ENCODE results near the gene ADCY4.
"Not testable (repeated sequence)": the region's sequence is repeated elsewhere in the genome, so short reads cannot be mapped to it uniquely, and the experiment has no call there.

ADCY4 gene

DNA sequence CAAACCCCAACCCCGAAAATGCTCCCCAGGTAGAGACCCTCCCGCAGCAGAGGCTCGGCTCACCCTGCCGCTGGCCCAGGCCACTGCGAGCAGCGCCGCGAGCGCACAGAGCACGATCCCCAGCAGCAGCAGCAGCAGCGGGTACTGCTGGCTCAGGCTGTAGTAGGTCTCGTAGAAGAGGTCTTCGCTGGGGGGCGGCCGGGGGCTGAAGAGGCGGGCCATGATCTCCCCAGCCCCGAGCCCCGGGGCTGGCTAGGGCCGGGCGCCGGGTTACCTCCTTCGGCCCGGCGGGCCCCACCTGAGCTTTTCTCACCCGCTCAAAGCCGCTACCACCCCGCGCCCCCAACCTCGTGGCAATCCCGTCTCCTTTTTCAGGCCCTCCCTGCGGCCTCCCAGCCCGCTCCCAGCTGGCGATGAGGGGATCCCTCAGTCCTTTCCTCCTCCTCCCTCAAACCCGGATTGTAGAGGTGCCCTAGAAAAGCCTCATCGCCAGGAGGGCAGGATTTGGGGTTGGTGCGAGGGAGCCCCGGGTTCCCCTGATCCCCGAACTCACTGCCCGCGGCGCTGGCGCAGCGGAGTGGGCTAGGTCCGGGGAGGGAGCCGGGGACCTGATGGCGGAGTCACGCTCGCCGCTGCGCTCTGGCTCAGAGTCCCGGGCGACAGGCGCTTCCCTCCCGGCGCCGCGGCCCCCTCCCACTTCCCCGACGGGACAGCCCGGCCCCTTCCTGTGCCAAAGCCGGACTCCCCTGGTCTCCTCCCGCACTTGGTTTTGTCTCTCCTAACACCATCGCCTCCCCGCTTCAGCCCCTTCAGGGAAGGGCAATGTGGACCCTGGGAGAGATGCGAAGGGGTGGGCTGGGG, at the start of gene ADCY4:
ADCY4 (minus strand) TSS at position 641 of the 861 bp plus-strand sequence; CDS start at position 222, 419 bp downstream.
- no peak for DNase-seq (ENCODE audit: low spot score)

DNA sequence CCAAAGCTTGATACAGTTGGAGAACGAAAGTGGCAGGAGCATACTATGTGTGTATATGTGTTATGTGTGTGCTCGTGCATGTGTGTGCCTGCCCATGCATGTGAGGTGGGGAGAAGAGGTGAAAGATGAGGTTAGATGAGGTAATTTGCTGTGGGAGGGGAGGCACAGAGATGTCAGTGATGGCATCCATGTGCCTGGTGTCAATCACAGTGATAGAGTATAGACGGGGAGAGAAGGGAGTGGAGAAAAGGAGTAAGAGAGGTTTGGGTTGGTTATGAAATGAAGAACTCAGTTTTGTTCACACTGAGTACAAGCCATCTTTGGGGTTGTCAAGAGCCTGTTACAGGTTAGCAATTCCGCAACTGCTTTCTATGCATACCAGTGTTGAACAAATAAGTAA, 49.3 kb upstream of the ADCY4 start:
- no peak for DNase-seq (ENCODE audit: low spot score)

DNA sequence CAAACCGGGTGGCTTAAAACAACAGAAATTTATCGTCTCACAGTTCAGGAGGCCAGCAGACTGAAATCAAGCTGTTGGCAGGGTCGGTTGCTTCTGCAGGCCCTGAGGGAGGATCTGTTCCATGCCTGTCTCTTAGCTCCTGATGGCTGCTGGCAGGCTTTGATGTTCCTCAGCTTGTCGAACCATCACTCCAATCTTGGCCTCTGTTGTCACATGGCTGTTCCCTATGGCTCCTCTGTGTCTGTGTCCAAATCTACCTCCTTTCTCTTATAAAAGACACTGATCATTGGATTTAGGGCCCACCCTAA, 47.1 kb upstream of the ADCY4 start:
- DNase-seq (ENCODE audit: low spot score), result no peak

DNA sequence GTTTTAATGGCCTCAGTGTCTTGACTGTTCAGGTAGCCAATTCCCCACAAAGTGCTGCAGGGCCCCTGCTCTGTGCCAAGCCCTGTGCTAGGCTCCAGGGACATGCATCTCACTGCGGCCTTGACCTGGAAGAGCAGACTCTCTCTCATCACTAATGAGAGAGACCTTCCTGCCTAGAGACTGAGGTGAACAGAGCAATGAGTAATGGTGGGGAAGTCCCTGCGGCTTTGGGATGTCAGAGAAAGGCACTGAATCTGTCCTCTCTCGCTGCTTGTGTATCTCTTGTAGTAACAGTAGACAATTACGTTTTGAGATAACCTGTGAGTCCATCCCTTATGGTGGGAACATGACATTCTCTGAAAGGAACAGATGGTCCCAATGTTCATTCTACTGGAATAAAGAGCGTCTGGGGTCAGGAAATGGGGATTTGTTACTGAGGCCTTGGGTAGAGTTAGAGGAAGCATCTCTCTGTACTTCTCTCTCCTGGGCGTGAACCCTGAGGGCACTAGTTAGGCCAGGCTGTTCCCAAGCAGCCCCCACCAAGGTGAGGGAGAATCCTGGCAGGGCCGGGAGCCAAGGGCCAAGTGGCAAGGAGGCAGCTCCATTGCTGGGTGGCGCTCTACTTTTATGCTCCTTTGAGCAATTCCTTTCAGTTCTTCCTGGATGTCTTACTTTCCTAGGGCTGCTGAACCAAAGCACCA, 46.6 kb upstream of the ADCY4 start:
- DNase-seq (ENCODE audit: low spot score), result no peak

- no peak for DNase-seq (ENCODE audit: low spot score)
Observed at GRCh38 chr14:24379907-24380730, 45.2 kb upstream of the ADCY4 start.

GRCh38 chr14:24378981-24379906, 44.4 kb upstream of the ADCY4 start:
- DNase-seq (ENCODE audit: low spot score), result no peak

GRCh38 chr14:24378327-24378726, 43.5 kb upstream of the ADCY4 start:
- no peak for DNase-seq (ENCODE audit: low spot score)

DNA sequence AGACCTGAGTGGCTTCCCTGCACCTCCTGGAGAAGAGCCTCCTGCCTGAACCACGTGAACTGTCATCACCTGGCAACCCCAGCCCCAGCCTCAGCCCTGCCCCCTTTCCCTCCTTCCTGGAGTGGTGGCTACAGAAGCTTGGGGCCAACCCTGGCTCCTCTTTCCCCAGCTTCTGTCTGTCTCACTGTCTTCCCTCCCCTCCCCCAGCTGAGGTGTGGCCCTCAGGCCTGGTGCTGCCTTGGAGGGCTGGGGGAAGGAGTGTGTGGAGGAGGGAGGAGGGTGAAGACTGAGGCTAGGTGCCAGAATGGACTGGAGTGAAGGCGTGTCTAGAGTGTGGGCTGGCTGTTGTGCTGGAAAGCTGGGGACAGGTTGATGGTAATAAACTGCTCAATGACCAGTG, 42.8 kb upstream of the ADCY4 start:
- no peak for DNase-seq (ENCODE audit: low spot score)

GRCh38 chr14:24377126-24377525, 42.3 kb upstream of the ADCY4 start:
- DNase-seq (ENCODE audit: low spot score), result no peak

- no peak for DNase-seq (ENCODE audit: low spot score)
Observed at GRCh38 chr14:24376448-24377070, 41.7 kb upstream of the ADCY4 start.

GRCh38 chr14:24372701-24373416, 38.0 kb upstream of the ADCY4 start:
- DNase-seq (ENCODE audit: low spot score), result no peak

GRCh38 chr14:24371605-24372004, 36.7 kb upstream of the ADCY4 start:
- not testable (repeated sequence) for DNase-seq (ENCODE audit: low spot score)

GRCh38 chr14:24370748-24371147, 35.9 kb upstream of the ADCY4 start:
- DNase-seq (ENCODE audit: low spot score), result no peak

GRCh38 chr14:24369907-24370687, 35.2 kb upstream of the ADCY4 start:
- DNase-seq (ENCODE audit: low spot score), result no peak

DNA sequence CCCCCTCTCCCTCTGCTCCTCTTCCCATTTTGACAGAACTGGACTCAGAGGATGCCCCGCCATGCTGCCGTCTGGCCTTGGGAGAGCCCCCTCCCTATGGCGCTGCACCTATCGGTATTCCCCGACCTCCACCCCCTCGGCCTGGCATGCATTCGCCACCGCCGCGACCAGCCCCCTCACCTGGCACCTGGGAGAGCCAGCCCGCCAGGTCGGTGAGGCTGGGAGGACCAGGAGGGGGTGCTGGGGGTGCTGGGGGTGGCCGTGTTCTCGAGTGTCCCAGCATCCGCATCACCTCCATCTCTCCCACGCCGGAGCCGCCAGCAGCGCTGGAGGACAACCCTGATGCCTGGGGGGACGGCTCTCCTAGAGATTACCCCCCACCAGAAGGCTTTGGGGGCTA, 34.6 kb upstream of the ADCY4 start:
- no peak for DNase-seq (ENCODE audit: low spot score)

GRCh38 chr14:24368562-24369252, 33.8 kb upstream of the ADCY4 start:
- DNase-seq (ENCODE audit: low spot score), result no peak

DNA sequence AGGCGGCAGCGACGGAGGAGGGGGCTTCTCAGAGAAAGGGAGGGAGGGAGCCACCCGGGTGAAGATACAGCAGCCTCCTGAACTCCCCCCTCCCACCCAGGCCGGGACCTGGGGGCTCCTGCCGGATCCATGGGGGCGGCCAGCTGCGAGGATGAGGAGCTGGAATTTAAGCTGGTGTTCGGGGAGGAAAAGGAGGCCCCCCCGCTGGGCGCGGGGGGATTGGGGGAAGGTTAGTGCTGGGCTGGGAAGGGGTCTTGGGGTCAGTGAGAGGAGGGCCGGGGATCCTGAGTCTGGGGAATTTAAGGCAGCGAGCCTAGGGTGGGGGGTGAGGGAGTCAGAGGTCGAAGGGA, 33.3 kb upstream of the ADCY4 start:
- no peak for DNase-seq (ENCODE audit: low spot score)

- no peak for DNase-seq (ENCODE audit: low spot score)
Observed at GRCh38 chr14:24367514-24368211, 32.8 kb upstream of the ADCY4 start, which contains the start of gene NFATC4. Gene NFATC4 (plus strand): TSS chr14:24368184. CDS start chr14:24368341, 157 bp downstream.

Measured in pons (tissue), 1 donor.